Tibial nerve (tissue), 4 donors: Measurements from ENCODE around the gene ID2. TPM values are rescaled to one million over a fixed set of nuclear protein-coding genes. Genes with fewer than 3 reads are reported as not detected.

Experiments used
- DNase-seq, 2 donors: peaks; one replicate each; pipeline ENCODE4 v3.0.0-alpha.2; 2019; ENCODE audit warnings: low spot score in 2 of 2
- H3K27ac ChIP-seq, 4 donors: fragments of 200-600 bp; sonication (generic) in 3 of 4; one replicate each; pipeline ENCODE4 v1.5.1; 2017 to 2019; ENCODE audit warnings: mild to moderate bottlenecking in 1 of 4
- H3K27me3 ChIP-seq, 2 donors: fragments of 200-600 bp; sonication (generic) in 1 of 2; one replicate each; pipeline versions ENCODE4 v1.5.1 to v1.6.0; 2017 to 2019
- H3K36me3 ChIP-seq, 3 donors: fragments of 200-600 bp; sonication (generic); one replicate each; pipeline ENCODE4 v1.5.1; 2018 to 2019
- H3K4me1 ChIP-seq, 4 donors: fragments of 200-600 bp; sonication (generic) in 3 of 4; one replicate each; pipeline ENCODE4 v1.5.1; 2017 to 2019
- H3K4me3 ChIP-seq, 4 donors: fragments of 200-600 bp; sonication (generic) in 3 of 4; one replicate each; pipeline ENCODE4 v1.5.1; 2017 to 2019; ENCODE audit warnings: mild to moderate bottlenecking in 1 of 4, moderate library complexity in 1 of 4
- H3K9me3 ChIP-seq, 4 donors: fragments of 200-600 bp; sonication (generic) in 3 of 4; one replicate each; pipeline ENCODE4 v1.5.1; 2017 to 2019
- CTCF ChIP-seq, 5 experiments: fragments of 200-600 bp in 3 of 5; fragments of 450-650 bp in 2 of 5; sonication (generic) in 3 of 5; IDR thresholded peaks; one replicate each; pipeline ENCODE4 v1.5.1; 2016 to 2019; ENCODE audit warnings: antibody characterized with exemption in 5 of 5, mild to moderate bottlenecking in 3 of 5, moderate library complexity in 2 of 5
- EP300 ChIP-seq, 2 donors: sonication (generic); formaldehyde crosslinking; IDR thresholded peaks; one replicate each; pipeline ENCODE4 v1.6.1; 2017; ENCODE audit warnings: antibody characterized with exemption in 2 of 2, mild to moderate bottlenecking in 1 of 2
- POLR2A ChIP-seq, 2 donors: fragments of 450-650 bp; IDR thresholded peaks; one replicate each; pipeline ENCODE4 v1.6.1; 2017; ENCODE audit warnings: antibody characterized with exemption in 2 of 2, mild to moderate bottlenecking in 2 of 2, moderate library complexity in 2 of 2
- WGBS, 2 donors: methylation state at CpG; one replicate each; pipeline ENCODE4 v1.1.5; 2018; 5-methylcytosine and 5-hydroxymethylcytosine counted together
- total RNA-seq, 4 donors: library from RNA; depleted of rRNA; stranded (reverse); fragments of >200 nt; gene quantifications; one replicate each; pipeline ENCODE4 v1.1.0, GENCODE V29; 2016

ID2 gene
- total RNA-seq, 4 donors from 2014 or later = 145 to 208 (median 166) TPM

GRCh38 chr2:8634466-8635172 is 47.2 kb upstream of the ID2 start:
- TF ChIP-seq EP300 (IDR thresholded peaks at IDR 0.05) = no peak
- no peak for TF ChIP-seq POLR2A (IDR thresholded peaks at IDR 0.05)
- TF ChIP-seq CTCF (IDR thresholded peaks at IDR 0.05) = no peak
- H3K27ac ChIP-seq = no peak overlapping the region
- H3K9me3 ChIP-seq = no peaks in the 10 kb centered on the region
- DNase-seq = no peak
- peaks cover 0 to 17% (median 4%) of the 10 kb centered on the region in 4 donors for H3K4me1 ChIP-seq
- WGBS, 2 donors = 92 to 97% methylated on average over 14 of the region's 14 CpGs
- no peaks in the 10 kb centered on the region for H3K36me3 ChIP-seq
- H3K4me3 ChIP-seq = no peak overlapping the region
- H3K27me3 ChIP-seq = no peaks in the 10 kb centered on the region

GRCh38 chr2:8636041-8636491 is 45.8 kb upstream of the ID2 start:
- Histone ChIP-seq H3K27ac (peak overlapping the region in 2 of 4 donors; percentile 41 to 70), H3K36me3 (no peaks in the 10 kb centered on the region), H3K9me3 (no peaks in the 10 kb centered on the region), H3K4me3 (no peak overlapping the region), H3K27me3 (no peaks in the 10 kb centered on the region), H3K4me1 (peaks cover 0 to 17% (median 4%) of the 10 kb centered on the region in 4 donors)
- no peak for DNase-seq
- TF ChIP-seq CTCF (IDR thresholded peaks at IDR 0.05) (no peak), EP300 (IDR thresholded peaks at IDR 0.05) (no peak), POLR2A (IDR thresholded peaks at IDR 0.05) (no peak)
- WGBS, 2 donors = 46 to 50% methylated on average over 15 of the region's 15 CpGs

GRCh38 chr2:8636721-8637636 is 44.9 kb upstream of the ID2 start:
- TF ChIP-seq POLR2A (IDR thresholded peaks at IDR 0.05) (no peak), EP300 (IDR thresholded peaks at IDR 0.05) (peak in 1 of 2 donors; percentile 33), CTCF (IDR thresholded peaks at IDR 0.05) (no peak)
- peak overlapping the region in 2 of 4 donors; percentile 16 to 17 for H3K4me3 ChIP-seq
- H3K9me3 ChIP-seq = no peaks in the 10 kb centered on the region
- H3K36me3 ChIP-seq = no peaks in the 10 kb centered on the region
- no peak for DNase-seq
- peaks cover 0 to 17% (median 4%) of the 10 kb centered on the region in 4 donors for H3K4me1 ChIP-seq
- peak overlapping the region in 2 of 4 donors; percentile 41 to 70 for H3K27ac ChIP-seq
- WGBS, 2 donors = 28 to 33% methylated on average over 16 of the region's 16 CpGs
- no peaks in the 10 kb centered on the region for H3K27me3 ChIP-seq

GRCh38 chr2:8638327-8638726 is 43.5 kb upstream of the ID2 start:
- H3K4me1 ChIP-seq = peaks cover 0 to 21% (median 4%) of the 10 kb centered on the region in 4 donors
- no peaks in the 10 kb centered on the region for H3K27me3 ChIP-seq
- H3K36me3 ChIP-seq = no peaks in the 10 kb centered on the region
- TF ChIP-seq POLR2A (IDR thresholded peaks at IDR 0.05) = no peak
- TF ChIP-seq CTCF (IDR thresholded peaks at IDR 0.05) = no peak
- no peak for TF ChIP-seq EP300 (IDR thresholded peaks at IDR 0.05)
- H3K27ac ChIP-seq = no peak overlapping the region
- no peaks in the 10 kb centered on the region for H3K9me3 ChIP-seq
- WGBS, 2 donors = 78 to 89% methylated on average over 12 of the region's 12 CpGs
- no peak for DNase-seq
- no peak overlapping the region for H3K4me3 ChIP-seq
